Renal pelvis (tissue), 4 donors: ENCODE measurements around the gene ABCD1. TPM values are rescaled to one million over a fixed set of nuclear protein-coding genes. Genes with fewer than 3 reads are reported as not detected.
A peak's percentile ranks its signal among the peaks of the same experiment; 100 is the strongest.
"Not testable (repeated sequence)": the region's sequence is repeated elsewhere in the genome, so short reads cannot be mapped to it uniquely, and the experiment has no call there.

ENCODE experiments used
- DNase-seq: peaks from one replicate; pipeline ENCODE4 v3.0.0-alpha.2; 2013
- polyA plus RNA-seq, 3 donors: library from polyadenylated mRNA; unstranded; fragments of 120-200 nt; gene quantifications; one replicate each; pipeline ENCODE4 v1.2.1, GENCODE V29; 2013; ENCODE audit not compliant: insufficient read length in 3 of 3

ABCD1 gene
- polyA plus RNA-seq, 3 donors = 8.5 to 11.0 (median 9.7) TPM

DNA sequence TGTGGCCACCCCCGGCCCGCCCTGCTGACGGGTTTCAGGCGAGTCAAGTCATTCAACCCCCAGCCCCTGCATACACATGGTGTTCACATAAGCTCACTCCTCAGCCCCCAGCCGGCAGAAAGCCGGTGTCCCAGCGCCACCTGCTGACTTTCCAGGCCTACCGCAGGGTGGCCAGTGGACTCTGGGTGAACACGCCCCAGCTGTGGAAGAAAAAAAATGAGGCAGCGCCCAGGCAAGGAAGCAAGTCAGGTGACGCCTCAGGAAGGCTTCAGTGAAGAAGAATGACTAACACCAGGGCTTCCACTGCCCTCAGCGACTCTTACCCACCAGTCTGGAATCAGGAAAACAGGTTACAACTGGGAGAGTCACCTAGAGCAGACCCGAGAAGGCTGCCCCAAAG is 16.2 kb upstream of the ABCD1 start:
- peak; percentile 60 for DNase-seq

DNA sequence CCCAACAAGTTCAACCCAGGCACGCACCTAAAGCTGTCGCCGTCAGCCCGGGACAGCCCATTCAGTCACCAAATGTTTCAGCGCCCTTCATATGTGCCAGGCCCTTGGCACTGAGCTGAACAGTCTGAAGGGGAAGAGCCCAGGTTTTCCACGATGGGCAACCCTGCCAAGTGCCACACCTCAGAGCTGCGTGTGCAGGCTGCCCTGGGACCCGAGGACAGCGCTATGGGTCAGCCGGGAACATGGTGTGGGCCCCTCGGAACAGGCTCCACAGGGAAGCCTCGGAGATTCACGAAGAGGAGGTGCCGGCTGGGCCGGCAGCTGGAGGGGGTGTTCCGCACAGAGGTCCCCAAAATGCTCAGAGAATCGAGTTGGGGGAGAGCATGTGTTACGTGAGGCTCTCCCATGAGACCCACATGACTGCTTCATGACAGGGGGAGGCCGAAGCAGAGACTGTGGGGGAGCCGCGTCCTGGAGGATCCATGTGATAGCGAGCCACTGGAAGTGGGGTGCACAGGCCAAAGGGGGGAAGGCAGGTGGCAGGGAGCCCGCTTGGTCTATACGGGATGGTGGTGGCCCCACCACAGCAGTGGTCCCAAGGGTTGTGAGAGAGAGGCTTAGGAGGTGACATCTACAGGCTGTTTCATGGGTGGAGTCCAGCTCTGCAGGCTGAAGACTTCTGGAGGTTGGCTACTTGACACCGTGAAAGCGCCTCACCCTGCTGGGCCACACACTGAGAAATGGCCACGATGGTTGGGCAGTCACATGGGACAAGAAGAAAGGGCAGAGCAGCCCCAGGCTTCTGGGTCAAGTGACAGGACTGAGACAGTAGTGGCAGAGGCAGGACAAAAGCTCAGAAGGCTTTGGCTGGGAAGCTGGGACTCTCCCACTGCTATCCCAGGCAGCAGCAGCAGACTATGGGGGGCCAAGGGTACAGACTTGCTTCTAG is 14.7 kb upstream of the ABCD1 start:
- DNase-seq = no peak

DNA sequence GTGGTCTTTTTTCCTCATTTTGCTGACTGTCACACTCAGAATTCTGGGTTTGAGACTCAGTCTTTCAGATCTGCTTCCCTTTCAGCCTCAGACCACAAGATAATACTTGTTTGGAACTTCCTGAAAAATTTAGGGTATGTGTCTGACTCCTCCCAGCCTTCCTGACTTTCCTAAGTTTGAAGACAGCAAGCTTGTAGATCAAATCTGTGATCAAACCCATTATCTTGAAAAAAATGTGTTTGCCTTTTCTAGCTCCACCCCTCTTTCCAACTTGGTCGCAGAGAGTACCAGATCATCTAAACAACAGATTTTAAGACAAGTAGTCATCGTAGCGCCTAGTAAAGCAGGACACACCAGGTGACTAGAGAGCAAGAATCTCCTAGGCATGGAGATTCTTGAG is 10.4 kb upstream of the ABCD1 start:
- DNase-seq = no peak

DNA sequence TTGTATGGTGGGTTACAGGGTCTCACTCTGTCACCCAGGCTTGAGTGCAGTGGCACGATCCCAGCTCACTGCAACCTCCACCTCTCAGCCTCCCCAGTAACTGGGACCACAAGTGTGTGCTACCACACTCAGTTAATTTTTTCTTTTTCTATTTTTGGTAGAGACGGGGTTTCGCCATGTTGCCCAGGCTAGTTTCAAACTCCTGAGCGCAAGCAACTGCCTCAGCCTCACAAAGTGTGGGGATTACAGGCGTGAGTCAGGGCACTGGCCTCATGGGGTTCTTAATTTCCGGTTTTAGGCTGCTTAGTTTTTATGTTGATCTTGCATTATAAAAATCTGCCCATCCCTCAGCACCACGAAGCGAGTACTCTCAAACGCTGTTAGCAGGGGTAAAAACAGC is 7.2 kb upstream of the ABCD1 start:
- DNase-seq = no peak

DNA sequence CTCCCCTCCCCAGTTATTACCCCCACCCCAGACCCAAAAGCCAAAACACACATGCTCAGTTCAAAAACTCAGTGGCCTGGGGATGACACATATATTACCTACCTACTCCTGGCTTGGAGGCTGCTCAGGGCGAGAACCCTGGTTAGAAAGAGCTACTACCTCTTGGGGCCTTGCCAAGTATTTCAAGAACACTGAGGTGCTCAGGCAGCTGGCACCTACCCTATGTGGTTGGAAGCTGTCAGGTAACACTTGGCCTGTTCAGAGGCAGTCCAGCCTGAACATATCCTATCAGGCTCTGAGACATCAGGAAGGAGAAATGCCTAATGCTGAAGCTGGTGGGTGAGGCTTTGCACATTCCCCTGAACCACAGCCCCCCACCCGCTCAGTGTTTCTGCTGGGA is 5.4 kb upstream of the ABCD1 start:
- DNase-seq = no peak

GRCh38 chrX:153719701-153720100 is 5.0 kb upstream of the ABCD1 start:
- DNase-seq = no peak

DNA sequence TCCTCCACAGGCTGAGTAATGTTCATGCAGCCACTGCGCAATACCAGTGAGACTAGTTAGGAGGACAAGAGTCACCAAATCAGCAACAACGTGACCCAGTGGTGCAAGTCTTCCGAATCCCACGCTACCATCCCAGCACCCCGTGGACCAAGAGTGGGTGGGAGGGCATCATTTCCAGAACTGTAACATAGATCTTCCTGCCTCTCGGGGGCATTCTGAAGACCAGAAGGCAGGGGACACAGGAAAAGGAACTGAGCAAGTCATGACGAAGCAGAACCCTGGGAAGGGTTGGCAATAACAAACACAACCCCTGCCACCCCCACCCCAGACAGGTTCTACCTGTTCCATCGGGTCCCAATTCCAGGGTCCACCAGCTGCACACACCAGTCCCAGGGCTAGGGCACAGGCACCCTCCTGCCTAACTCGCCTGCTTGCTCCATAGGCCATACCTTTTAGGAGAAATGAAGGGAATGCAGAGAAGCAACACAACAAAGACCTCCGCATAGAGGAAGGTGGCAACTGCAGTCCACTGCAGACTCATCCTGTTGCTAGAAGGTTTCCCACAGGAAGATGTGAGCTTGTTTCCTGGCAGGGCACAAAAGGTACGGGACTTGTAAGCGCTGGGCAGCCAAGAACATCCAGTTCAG is 1.8 kb upstream of the ABCD1 start:
- no peak for DNase-seq

DNA sequence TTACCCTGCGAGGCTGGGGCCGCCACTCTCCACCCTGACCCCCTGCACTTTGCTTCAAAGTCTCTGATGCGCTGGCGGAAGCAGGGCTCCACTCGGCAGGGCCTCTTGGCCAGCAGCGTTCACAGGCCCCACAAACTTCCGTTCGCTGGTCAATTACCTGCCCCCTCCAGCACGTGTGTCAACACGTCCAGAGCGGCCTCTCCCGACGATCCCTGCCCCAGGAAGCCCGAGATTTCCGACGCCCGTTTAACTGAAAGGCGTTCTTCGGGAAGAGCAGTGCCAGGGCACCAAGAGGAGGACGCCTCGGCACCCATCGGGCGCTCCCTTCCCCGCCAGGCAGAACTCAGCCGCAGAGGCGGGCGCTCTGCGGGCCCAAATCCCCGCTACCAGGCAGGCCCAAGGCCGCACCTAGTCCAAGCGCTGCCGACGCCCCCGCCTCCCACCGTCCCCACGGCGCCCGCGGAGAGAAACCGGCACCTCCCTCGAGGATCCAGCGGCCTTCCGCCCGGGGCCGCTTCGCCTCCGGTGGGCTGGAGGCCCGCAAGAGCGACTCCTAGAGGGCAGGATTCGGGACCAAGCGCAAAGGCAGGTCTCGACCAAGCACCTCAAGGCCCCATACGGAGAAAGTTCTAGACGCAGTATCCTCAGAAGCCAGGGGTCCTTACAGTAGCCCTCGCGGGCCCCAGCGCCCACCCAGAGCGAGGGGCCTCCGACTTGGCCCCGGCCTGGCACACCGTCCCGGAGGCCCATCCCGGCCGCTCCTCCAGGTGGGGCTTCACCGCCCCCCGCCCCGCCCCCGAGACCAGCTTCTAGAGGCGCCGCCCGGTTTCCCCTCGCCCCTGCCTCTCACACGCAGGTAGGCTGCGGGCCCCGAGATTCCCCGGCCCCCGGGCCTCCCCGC is 1.1 kb upstream of the ABCD1 start:
- DNase-seq = peak; percentile 34

- DNase-seq = no peak
Measured at GRCh38 chrX:153725039-153725831, 579 bp downstream of the ABCD1 start.

- DNase-seq = no peak
Measured at GRCh38 chrX:153725832-153726285, 1.2 kb downstream of the ABCD1 start.

DNA sequence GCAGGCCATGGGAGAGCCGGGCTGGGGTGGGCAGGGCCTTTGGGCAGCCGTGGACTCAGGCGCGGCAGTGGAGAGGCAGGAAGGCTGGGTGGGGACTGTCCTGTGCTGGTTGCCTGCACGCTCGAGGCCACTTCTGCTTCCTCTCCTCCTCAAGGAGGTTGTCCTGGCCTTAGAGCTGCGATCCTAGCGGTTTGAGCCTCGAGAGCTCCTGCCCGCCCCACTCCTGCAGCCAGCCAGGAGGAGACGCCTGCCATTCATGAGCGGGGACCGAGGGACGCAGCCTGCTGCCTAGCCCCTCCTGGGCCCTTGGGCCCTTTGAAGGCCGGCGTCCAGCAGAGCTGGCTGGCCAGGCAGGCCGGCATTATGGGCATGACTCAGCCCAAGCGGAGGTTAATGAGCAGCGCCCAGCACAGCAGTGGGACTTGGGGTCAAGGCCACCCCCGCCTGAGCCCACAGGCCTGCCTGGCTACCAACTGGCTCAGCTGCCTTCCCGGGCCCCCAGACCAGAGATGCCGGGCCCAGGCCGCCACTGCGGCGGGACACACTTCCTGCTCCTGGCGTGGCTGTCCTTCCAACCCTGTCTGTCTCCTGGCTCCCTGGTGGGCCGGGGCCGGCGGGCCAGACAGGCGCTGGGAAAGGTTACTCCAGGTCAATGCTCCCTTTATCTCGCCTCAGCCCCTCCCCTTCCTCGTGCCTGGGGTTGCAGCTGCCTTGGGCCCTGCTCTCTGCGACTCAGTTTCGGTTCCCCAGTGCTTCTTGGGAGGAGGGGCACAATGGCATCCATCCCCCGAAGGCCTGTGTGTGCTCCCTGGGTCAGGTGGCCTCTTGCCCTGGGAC is 1.8 kb downstream of the ABCD1 start:
- no peak for DNase-seq

- no peak for DNase-seq
Measured at GRCh38 chrX:153727123-153727931, 2.7 kb downstream of the ABCD1 start.

GRCh38 chrX:153728095-153728494 is 3.4 kb downstream of the ABCD1 start:
- DNase-seq = no peak

DNA sequence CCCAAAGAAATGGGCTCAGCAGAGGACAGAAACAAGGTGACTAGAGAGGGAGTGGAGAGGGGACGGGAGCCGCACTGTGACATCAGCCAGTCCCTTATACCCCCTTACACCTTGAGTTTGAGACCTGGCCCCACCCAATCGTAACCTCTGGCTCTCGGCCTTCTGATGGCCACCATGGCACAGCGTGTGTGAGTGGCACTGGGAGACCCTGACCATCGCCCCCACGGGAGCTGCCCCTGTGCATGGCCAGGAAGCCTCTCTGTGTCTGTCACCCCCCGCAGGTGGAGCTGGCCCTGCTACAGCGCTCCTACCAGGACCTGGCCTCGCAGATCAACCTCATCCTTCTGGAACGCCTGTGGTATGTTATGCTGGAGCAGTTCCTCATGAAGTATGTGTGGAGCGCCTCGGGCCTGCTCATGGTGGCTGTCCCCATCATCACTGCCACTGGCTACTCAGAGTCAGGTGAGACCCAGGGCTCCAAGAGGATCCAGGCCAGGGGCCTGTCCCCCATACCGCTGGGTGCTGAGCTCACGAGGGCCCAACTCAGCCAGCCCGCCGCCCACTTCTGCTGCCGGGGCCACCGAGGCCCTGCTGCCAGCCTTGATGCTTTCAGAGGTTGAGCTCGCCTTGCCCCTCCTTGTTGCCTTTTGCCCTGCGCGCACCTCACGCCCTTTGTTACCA is 4.4 kb downstream of the ABCD1 start:
- no peak for DNase-seq

DNA sequence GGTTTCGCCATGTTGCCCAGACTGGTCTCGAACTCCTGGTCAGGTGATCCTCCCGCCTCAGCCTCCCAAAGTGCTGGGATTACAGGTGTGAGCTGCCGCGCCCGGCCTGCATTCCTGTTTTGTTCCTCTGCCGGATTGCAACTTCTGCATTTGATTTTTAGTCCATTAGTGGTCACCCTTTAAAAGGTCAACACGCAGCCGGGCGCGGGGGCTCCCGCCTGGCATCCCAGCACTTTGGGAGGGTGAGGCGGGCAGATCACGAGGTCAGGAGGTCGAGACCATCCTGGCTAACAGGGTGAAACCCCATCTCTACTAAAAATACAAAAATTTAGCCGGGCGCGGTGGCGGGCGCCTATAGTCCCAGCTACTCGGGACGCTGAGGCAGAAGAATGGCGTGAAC is 5.5 kb downstream of the ABCD1 start:
- DNase-seq = not testable (repeated sequence)

DNA sequence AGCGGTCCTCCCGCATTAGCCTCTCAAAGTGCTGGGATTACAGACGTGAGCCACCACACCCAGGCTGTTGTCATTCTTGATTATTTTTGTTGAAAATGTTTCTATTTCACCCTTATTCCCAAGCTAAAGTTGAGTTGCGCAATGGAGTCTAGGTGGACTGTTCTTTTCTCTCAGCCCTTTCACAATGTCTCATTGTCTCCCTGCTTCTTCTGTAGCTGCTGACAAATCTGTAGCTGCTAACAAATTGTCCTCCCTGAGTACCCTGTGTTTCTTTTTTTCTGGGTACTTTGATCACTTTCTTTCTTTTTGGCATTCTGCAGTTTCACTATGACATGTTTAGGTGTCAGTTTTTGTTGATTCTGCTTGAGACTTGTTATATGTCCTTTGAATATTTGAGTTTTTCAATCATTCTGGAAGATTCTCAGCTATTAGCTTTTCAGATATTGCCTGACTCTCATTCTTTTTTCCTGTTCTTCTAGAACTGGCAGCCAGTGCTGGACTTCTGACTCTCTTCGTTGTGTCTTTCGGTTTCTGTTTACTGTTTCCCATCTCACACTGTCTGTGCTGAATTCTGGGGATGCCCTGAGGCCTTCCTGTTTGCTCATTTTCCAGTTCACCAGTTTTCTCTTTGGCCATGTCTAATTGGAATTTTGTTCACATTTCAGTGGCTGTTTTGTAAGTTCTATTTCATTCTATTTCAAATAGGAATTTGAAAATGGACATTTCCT is 6.6 kb downstream of the ABCD1 start:
- no peak for DNase-seq

GRCh38 chrX:153731845-153732215 is 7.2 kb downstream of the ABCD1 start:
- DNase-seq = no peak

DNA sequence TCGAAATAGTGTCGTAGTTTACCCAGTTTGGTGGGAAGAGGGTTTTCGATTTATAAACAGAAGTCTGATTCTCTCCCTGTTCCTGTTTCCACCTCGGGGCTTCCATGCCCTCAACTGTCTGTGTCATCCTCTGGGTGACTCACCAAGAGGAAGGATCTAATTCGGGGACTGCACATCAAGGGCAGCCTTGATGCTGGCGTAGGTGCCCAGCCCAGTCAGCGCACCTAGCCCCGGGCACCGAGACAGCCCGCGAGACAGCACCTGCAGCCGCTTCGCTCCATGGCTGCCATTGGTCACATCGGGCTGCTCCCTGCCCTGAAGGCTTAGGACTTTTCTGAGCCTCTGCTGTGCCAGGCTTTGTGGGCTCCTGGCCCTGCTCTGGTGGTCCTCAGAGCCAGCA is 7.7 kb downstream of the ABCD1 start:
- DNase-seq = no peak
